ENCODE data around the gene MRPL46.
"Not testable (repeated sequence)": the region's sequence is repeated elsewhere in the genome, so short reads cannot be mapped to it uniquely, and the experiment has no call there.

Gene MRPL46

GRCh38 chr15:88440021-88440420, 27.2 kb downstream of the MRPL46 start:
- DNase-seq = no peak

- DNase-seq = no peak
Observed at GRCh38 chr15:88438181-88438580, 29.0 kb downstream of the MRPL46 start.

- DNase-seq = not testable (repeated sequence)
Observed at GRCh38 chr15:88434106-88434505, 33.1 kb downstream of the MRPL46 start.

GRCh38 chr15:88433046-88433685, 34.0 kb downstream of the MRPL46 start:
- no peak for DNase-seq

GRCh38 chr15:88431441-88431840, 35.7 kb downstream of the MRPL46 start:
- no peak for DNase-seq

GRCh38 chr15:88430051-88430450, 37.1 kb downstream of the MRPL46 start:
- no peak for DNase-seq

- no peak for DNase-seq
Observed at GRCh38 chr15:88428805-88429605, 38.2 kb downstream of the MRPL46 start.

GRCh38 chr15:88428053-88428452, 39.1 kb downstream of the MRPL46 start:
- DNase-seq = no peak

GRCh38 chr15:88426304-88426703, 40.9 kb downstream of the MRPL46 start:
- no peak for DNase-seq

- DNase-seq = no peak
Observed at GRCh38 chr15:88423331-88423730, 43.9 kb downstream of the MRPL46 start.

- DNase-seq = no peak
Observed at GRCh38 chr15:88419830-88420229, 47.4 kb downstream of the MRPL46 start.
